T-cell (primary cell): ENCODE data around the gene RBL1. TPM values are rescaled to one million over a fixed set of nuclear protein-coding genes. Genes with fewer than 3 reads are reported as not detected.
"Not testable (repeated sequence)": the region's sequence is repeated elsewhere in the genome, so short reads cannot be mapped to it uniquely, and the experiment has no call there.

ENCODE experiments used
- ATAC-seq, 4 experiments: fragments of 200-7000 bp in 3 of 4; fragments of 150-1000 bp in 1 of 4; cut with Tn5 transposase; replicated peaks in 1 of 4; 1 replicate in 3 of 4; 2 replicates in 1 of 4; pipeline ENCODE4 v1.10.0; 2021; ENCODE audit warnings: moderate library complexity in 3 of 4, mild to moderate bottlenecking in 2 of 4, moderate number of reproducible peaks in 1 of 4
- CTCF ChIA-PET, 2 donors: fragments of 300-600 bp; sonication (Branson Sonifier 250); formaldehyde crosslinking; loops; one replicate each; lab custom pipeline; 2022; ENCODE audit warnings: antibody characterized with exemption in 2 of 2; lab: Charles Lee
- POLR2A ChIA-PET, 2 donors: fragments of 300-600 bp; sonication (Branson Sonifier 250); formaldehyde crosslinking; loops; one replicate each; lab custom pipeline; 2022; ENCODE audit warnings: antibody characterized with exemption in 2 of 2; lab: Charles Lee
- DNase-seq, 35 experiments: peaks; one replicate each; pipeline versions ENCODE4 v3.0.0 to v3.0.0-alpha.2; 2013 to 2023
- H3K27ac ChIP-seq: one replicate; pipeline ENCODE4 v1.5.1; 2013; ENCODE audit warnings: low read length
- H3K27me3 ChIP-seq, 2 experiments: replicated peaks in 1 of 2; 1 replicate in 1 of 2; 2 replicates in 1 of 2; pipeline versions ENCODE4 v1.6.1 to v1.7.0; 2013; ENCODE audit warnings: low read length in 1 of 2, mixed read lengths in 1 of 2; ENCODE audit not compliant: control insufficient read depth in 2 of 2, insufficient read depth in 2 of 2; ENCODE audit errors: extremely low read depth in 1 of 2
- H3K36me3 ChIP-seq, 2 donors: 1 replicate in 1 of 2; 2 replicates in 1 of 2; pipeline versions ENCODE4 v1.6.1 to v1.7.0; 2013; ENCODE audit warnings: low read length in 1 of 2; ENCODE audit not compliant: control insufficient read depth in 2 of 2, insufficient read depth in 1 of 2; ENCODE audit errors: extremely low read depth in 1 of 2
- H3K4me1 ChIP-seq, 2 experiments: 1 replicate in 1 of 2; 2 replicates in 1 of 2; pipeline versions ENCODE4 v1.6.1 to v1.7.0; 2013; ENCODE audit warnings: low read length in 2 of 2, mixed read lengths in 1 of 2; ENCODE audit not compliant: insufficient read depth in 2 of 2, control insufficient read depth in 1 of 2; ENCODE audit errors: extremely low read depth in 1 of 2
- H3K4me3 ChIP-seq, 2 donors: 1 replicate in 1 of 2; 2 replicates in 1 of 2; pipeline versions ENCODE4 v1.5.1 to v1.7.0; 2013; ENCODE audit warnings: mild to moderate bottlenecking in 2 of 2, low read length in 1 of 2, moderate library complexity in 1 of 2; ENCODE audit not compliant: control insufficient read depth in 1 of 2; ENCODE audit errors: extremely low read depth in 1 of 2
- H3K9me3 ChIP-seq: 2 replicates; pipeline ENCODE4 v1.7.0; 2013
- H3K27ac Mint-ChIP-seq, 2 donors: one replicate each; pipeline ENCODE4 v1.8.0; 2020 to 2021; ENCODE audit warnings: mild to moderate bottlenecking in 2 of 2, mixed read lengths in 2 of 2
- H3K27me3 Mint-ChIP-seq, 2 donors: one replicate each; pipeline ENCODE4 v1.8.0; 2021 to 2022; ENCODE audit warnings: mixed read lengths in 2 of 2
- H3K36me3 Mint-ChIP-seq: one replicate; pipeline ENCODE4 v1.8.0; 2021; ENCODE audit warnings: mixed read lengths
- H3K4me1 Mint-ChIP-seq, 3 donors: one replicate each; pipeline ENCODE4 v1.8.0; 2020 to 2022; ENCODE audit warnings: mixed read lengths in 3 of 3, mild to moderate bottlenecking in 1 of 3
- H3K4me3 Mint-ChIP-seq, 3 donors: one replicate each; pipeline ENCODE4 v1.8.0; 2020 to 2022; ENCODE audit warnings: mild to moderate bottlenecking in 3 of 3, mixed read lengths in 3 of 3, moderate library complexity in 3 of 3
- H3K9me3 Mint-ChIP-seq, 3 donors: one replicate each; pipeline ENCODE4 v1.8.0; 2020 to 2022; ENCODE audit warnings: mixed read lengths in 3 of 3
- WGBS: methylation state at CpG from one replicate; pipeline ENCODE4 v1.1.5; 2013; ENCODE audit warnings: missing lambda C conversion rate; ENCODE audit not compliant: insufficient coverage; 5-methylcytosine and 5-hydroxymethylcytosine counted together
- total RNA-seq, 35 experiments: library from RNA in 6 of 35; stranded (reverse) in 6 of 35; fragments of 120-200 nt in 1 of 35; gene quantifications; one replicate each; pipeline versions ENCODE4 v1.2.1 to v1.2.4 and lab custom pipeline; 2013 to 2026

RBL1 gene
- total RNA-seq, 5 donors from 2014 or later (not counting 1 experiment from before 2014, with no cell fraction given), result 24.3 to 29.7 (median 28.2) TPM

DNA sequence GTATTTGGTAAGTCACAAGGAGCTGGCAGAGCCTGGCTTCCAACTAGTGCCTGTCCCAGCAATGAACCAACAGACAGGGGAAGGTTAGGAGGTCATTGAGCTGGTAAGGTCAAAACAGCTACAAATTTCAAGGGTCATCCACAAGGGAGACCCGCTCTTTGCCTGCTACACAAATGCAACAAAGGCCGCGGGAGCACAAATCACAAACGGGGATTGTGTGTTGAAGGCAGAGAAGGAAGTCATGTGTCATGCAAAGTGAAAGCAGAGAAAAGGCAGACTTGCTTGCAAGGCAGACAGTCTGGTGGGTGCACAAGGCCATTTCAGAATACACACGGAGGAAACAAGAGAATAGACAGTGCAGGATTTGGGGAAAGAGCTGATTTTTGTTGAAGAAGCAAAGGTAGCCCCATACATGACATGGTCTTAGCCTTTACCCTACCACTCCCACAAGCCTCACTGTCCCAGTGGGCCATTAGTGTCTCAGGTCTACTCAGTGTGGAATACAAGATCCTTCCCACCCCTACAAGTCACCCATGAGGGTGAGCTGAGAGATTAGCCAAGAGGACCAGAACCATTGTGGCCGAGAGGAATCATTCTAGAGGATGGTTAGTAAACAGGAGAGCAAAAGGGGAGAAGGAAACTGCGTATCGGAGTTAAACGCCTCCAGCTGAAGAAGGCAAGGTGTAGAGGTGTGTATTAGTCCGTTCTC lies 126.2 kb downstream of the RBL1 start:
- Histone ChIP-seq H3K27me3 (no peaks in the 10 kb centered on the region), H3K4me3 (peak overlapping the region in 1 of 2 donors; percentile 50), H3K27ac (peak overlapping the region; percentile 80), H3K4me1 (peaks cover 47 to 77% of the 10 kb centered on the region in 2 experiments), H3K9me3 (no peaks in the 10 kb centered on the region), H3K36me3 (no peaks in the 10 kb centered on the region)
- Mint-ChIP-seq H3K27ac (peak overlapping the region; percentile 97 to 98), H3K4me3 (peak overlapping the region; percentile 48 to 83 (median 55)), H3K36me3 (peaks cover 12% of the 10 kb centered on the region), H3K27me3 (no peaks in the 10 kb centered on the region), H3K4me1 (peaks cover 61 to 77% (median 65%) of the 10 kb centered on the region in 3 donors), H3K9me3 (peaks cover 0 to 5% (median 0%) of the 10 kb centered on the region in 3 donors)
- CTCF ChIA-PET, result interaction anchor here in 1 of 2 donors (1.0 to 1.5 kb wide), 3 partner anchors 39 to 46 kb away, joined by 3 to 4 read pairs (median 3); no protein-coding TSS in a partner anchor
- ATAC-seq (peak; percentile 74 to 90 (median 82)), DNase-seq (peak in 18 of 35 experiments; percentile 12 to 65 (median 28))
- 10% methylated on average over 4 of the region's 10 CpGs for WGBS
- POLR2A ChIA-PET, result no interaction called here

DNA sequence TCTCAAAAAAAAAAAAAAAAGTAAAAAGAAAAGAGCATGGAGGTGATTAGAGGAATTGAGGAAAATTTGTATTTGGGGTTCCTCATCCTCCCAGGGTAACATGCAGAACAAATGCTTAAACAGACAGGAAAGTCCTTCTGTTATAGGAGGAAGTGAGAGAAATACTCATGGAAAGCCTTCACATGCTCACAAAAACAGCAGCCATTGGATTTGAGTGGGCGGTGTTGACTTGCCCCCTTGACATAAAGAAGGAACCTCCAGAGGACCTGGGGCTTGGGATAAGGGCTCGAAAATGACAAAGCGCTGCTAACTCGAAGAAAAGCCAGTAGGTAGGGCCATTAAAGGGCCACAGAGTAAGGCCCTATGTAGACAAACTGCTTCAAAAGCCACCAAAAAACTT lies 126.7 kb downstream of the RBL1 start:
- CTCF ChIA-PET, result interaction anchor here in 1 of 2 donors (1.5 kb wide), 2 partner anchors 39 to 46 kb away, joined by 3 read pairs; no protein-coding TSS in a partner anchor
- H3K4me3 Mint-ChIP-seq, result peak overlapping the region; percentile 48 to 83 (median 55)
- no peak overlapping the region for H3K4me3 ChIP-seq

DNA sequence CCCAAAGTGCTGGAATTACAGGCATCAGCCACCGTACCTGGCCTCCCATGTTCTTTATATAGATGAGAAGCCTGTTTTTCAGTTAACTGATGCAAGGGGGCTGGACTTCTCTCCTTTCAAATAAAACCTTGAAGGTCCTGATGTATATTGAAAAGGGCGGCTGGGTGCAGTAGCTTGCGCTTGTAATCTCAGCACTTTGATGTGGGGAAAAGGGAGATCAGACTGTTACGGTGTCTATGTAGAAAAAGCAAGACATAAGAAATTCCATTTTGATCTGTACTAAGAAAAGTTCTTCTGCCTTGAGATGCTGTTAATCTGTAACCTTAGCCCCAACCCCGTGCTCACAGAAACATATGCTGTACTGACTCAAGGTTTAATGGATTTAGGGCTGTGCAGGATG lies 128.2 kb downstream of the RBL1 start:
- Mint-ChIP-seq H3K9me3 (peaks cover 2 to 5% (median 4%) of the 10 kb centered on the region in 3 donors), H3K4me1 (peaks cover 58 to 68% (median 60%) of the 10 kb centered on the region in 3 donors), H3K27me3 (no peaks in the 10 kb centered on the region), H3K4me3 (peak overlapping the region in 1 of 3 donors; percentile 83), H3K27ac (peak overlapping the region; percentile 97 to 98), H3K36me3 (peaks cover 15% of the 10 kb centered on the region)
- 0% methylated on average over 1 of the region's 5 CpGs for WGBS
- peak overlapping the region; percentile 57 for H3K27ac ChIP-seq
- peaks cover 38 to 58% of the 10 kb centered on the region in 2 experiments for H3K4me1 ChIP-seq
- no peaks in the 10 kb centered on the region for H3K9me3 ChIP-seq
- ATAC-seq (peak; percentile 43 to 80 (median 53)), DNase-seq (peak in 7 of 35 experiments; percentile 9 to 61 (median 29))
- peak overlapping the region in 1 of 2 donors; percentile 3 for H3K4me3 ChIP-seq
- no peaks in the 10 kb centered on the region for H3K36me3 ChIP-seq
- H3K27me3 ChIP-seq, result no peaks in the 10 kb centered on the region
- POLR2A ChIA-PET, result no interaction called here
- CTCF ChIA-PET, result no interaction called here

More for the DNA sequence above, 126.7 kb downstream of the RBL1 start:
- 100% methylated on average over 3 of the region's 4 CpGs for WGBS
- Histone ChIP-seq H3K36me3 (no peaks in the 10 kb centered on the region), H3K9me3 (no peaks in the 10 kb centered on the region), H3K27me3 (no peaks in the 10 kb centered on the region), H3K4me1 (peaks cover 44 to 71% of the 10 kb centered on the region in 2 experiments), H3K27ac (peak overlapping the region; percentile 80)
- Mint-ChIP-seq H3K9me3 (peaks cover 0 to 5% (median 0%) of the 10 kb centered on the region in 3 donors), H3K4me1 (peaks cover 61 to 75% (median 64%) of the 10 kb centered on the region in 3 donors), H3K36me3 (peaks cover 12% of the 10 kb centered on the region), H3K27ac (peak overlapping the region; percentile 97 to 98), H3K27me3 (no peaks in the 10 kb centered on the region)
- ATAC-seq, result no peak
- POLR2A ChIA-PET, result no interaction called here
- DNase-seq, result no peak

DNA sequence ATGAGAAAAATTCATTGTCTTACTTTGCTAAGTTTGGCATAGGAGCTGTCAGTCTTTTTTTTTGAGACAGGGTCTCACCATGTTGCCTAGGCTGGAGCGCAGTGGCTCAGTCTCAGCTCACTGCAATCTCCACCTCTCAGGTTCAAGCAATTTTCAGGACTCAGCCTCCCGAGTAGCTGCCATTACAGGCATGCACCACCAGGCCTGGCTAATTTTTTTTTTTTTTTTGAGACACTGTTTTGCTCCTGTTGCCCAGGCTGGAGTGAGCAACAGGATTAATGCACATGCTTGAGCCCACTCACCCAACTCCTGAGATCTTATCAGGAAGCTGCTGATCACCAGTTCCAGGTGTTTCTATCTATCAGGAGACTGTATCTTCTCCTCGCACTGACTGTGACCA lies 128.8 kb downstream of the RBL1 start:
- POLR2A ChIA-PET, result interaction anchor here in 1 of 2 donors (0.6 kb wide), 1 partner anchor 18 kb away, joined by 3 read pairs; no protein-coding TSS in a partner anchor
- peaks cover 38 to 54% of the 10 kb centered on the region in 2 experiments for H3K4me1 ChIP-seq
- H3K27me3 ChIP-seq, H3K9me3 ChIP-seq, CTCF ChIA-PET, DNase-seq, H3K4me3 ChIP-seq, H3K27ac ChIP-seq, ATAC-seq, H3K27me3 Mint-ChIP-seq, H3K36me3 ChIP-seq, H3K9me3 Mint-ChIP-seq: not testable (repeated sequence)
- peaks cover 52 to 65% (median 54%) of the 10 kb centered on the region in 3 donors for H3K4me1 Mint-ChIP-seq
- peak overlapping the region; percentile 97 to 98 for H3K27ac Mint-ChIP-seq
- H3K4me3 Mint-ChIP-seq, result peak overlapping the region in 1 of 3 donors; percentile 83
- no CpG with 5 or more reads among the region's 3 CpGs for WGBS
- peaks cover 18% of the 10 kb centered on the region for H3K36me3 Mint-ChIP-seq

DNA sequence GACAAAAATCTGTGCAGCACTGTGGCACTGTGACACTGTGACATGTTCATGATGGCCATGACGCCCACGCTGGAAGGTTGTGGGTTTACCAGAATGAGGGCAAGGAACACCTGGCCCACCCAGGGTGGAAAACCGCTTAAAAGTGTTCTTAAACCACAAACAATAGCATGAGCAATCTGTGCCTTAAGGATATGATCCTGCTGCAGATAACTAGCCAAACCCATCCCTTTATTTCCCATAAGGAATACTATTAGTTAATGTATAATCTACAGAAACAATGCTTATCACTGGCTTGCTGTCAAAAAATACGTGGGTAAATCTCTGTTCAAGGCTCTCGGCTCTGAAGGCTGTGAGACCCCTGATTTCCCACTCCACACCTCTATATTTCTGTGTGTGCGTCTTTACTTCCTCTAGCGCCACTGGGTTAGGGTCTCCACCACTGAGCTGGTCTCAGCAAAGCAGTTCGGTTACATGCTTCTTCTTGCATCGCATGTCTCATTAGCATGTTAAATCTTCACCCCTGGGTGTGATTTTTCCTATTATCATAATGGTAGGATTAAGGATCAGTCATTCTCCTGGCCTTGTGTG lies 133.3 kb downstream of the RBL1 start:
- H3K27ac Mint-ChIP-seq, result peak overlapping the region; percentile 5 to 36
- DNase-seq, CTCF ChIA-PET, H3K4me3 ChIP-seq, H3K27ac ChIP-seq, H3K27me3 ChIP-seq, H3K9me3 ChIP-seq, H3K36me3 ChIP-seq, ATAC-seq, POLR2A ChIA-PET, H3K9me3 Mint-ChIP-seq, H3K4me3 Mint-ChIP-seq, H3K36me3 Mint-ChIP-seq, H3K27me3 Mint-ChIP-seq: not testable (repeated sequence)
- 81% methylated on average over 5 of the region's 9 CpGs for WGBS
- H3K4me1 ChIP-seq, result peaks cover 2 to 10% of the 10 kb centered on the region in 2 experiments
- H3K4me1 Mint-ChIP-seq, result peaks cover 15 to 31% (median 21%) of the 10 kb centered on the region in 3 donors

DNA sequence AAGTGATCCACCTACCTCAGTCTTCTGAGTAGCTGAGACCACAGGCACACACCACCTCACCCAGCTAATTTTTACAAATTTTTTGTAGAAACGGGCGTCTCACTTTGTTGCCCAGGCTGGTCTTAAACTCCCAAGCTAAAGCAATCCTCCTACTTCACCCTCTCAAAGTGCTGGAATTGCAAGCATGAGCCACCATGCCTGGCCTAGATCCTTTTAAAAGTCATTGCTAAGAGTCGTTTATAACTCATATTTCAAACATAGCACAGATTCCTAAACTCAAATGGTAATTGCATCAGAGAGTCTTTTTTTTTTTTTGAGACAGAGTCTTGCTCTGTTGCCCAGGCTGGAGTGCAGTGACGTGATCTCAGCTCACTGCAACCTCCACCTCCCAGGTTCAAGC lies 136.6 kb downstream of the RBL1 start:
- H3K4me3 Mint-ChIP-seq, result no peak overlapping the region
- POLR2A ChIA-PET, result interaction anchor here (0.6 kb wide), 2 partner anchors 10 to 46 kb away, joined by 3 to 4 read pairs; no protein-coding TSS in a partner anchor
- peaks cover 0 to 5% (median 4%) of the 10 kb centered on the region in 3 donors for H3K9me3 Mint-ChIP-seq
- H3K4me3 ChIP-seq, result no peak overlapping the region
- ATAC-seq (no peak), DNase-seq (no peak)
- CTCF ChIA-PET, result no interaction called here
- no peaks in the 10 kb centered on the region for H3K27me3 ChIP-seq
- H3K9me3 ChIP-seq, result no peaks in the 10 kb centered on the region
- peaks cover 12 to 29% of the 10 kb centered on the region in 2 experiments for H3K4me1 ChIP-seq
- no peak overlapping the region for H3K27ac ChIP-seq
- H3K36me3 ChIP-seq, result no peaks in the 10 kb centered on the region
- H3K36me3 Mint-ChIP-seq, result peaks cover 6% of the 10 kb centered on the region
- 82% methylated on average over 3 of the region's 4 CpGs for WGBS
- H3K27ac Mint-ChIP-seq, result peak overlapping the region; percentile 23 to 58
- peaks cover 19 to 30% (median 30%) of the 10 kb centered on the region in 3 donors for H3K4me1 Mint-ChIP-seq
- no peaks in the 10 kb centered on the region for H3K27me3 Mint-ChIP-seq
